ENCODE data around the gene CASP4.

DNA sequence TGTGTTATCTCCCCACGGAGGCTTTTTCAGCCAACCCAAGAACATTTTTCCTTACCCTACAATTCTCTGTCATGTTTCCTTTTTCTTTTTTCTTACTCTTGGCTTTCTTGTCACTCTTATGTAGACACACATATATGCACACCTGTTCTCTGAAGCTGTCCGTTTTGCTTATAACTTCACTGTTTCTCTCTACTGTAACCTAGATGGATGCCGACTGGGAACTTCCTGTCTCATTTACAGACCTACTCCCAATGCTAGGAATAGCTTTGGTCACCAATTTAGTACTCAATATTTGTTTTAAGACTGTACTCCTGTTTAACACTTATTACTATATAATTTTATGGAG, 60.2 kb downstream of the CASP4 start:
- TF ChIP-seq EP300 (conservative IDR thresholded peaks at IDR 0.05; ENCODE audit: poor library complexity, severe bottlenecking), result no peak
- no peak for TF ChIP-seq EZH2 (IDR thresholded peaks at IDR 0.05; ENCODE audit: borderline replicate concordance, insufficient read depth, low read length, poor library complexity, severe bottlenecking)
- TF ChIP-seq CTCF (IDR thresholded peaks at IDR 0.05; ENCODE audit: poor library complexity, severe bottlenecking), result no peak
- TF ChIP-seq, protein P1, sequence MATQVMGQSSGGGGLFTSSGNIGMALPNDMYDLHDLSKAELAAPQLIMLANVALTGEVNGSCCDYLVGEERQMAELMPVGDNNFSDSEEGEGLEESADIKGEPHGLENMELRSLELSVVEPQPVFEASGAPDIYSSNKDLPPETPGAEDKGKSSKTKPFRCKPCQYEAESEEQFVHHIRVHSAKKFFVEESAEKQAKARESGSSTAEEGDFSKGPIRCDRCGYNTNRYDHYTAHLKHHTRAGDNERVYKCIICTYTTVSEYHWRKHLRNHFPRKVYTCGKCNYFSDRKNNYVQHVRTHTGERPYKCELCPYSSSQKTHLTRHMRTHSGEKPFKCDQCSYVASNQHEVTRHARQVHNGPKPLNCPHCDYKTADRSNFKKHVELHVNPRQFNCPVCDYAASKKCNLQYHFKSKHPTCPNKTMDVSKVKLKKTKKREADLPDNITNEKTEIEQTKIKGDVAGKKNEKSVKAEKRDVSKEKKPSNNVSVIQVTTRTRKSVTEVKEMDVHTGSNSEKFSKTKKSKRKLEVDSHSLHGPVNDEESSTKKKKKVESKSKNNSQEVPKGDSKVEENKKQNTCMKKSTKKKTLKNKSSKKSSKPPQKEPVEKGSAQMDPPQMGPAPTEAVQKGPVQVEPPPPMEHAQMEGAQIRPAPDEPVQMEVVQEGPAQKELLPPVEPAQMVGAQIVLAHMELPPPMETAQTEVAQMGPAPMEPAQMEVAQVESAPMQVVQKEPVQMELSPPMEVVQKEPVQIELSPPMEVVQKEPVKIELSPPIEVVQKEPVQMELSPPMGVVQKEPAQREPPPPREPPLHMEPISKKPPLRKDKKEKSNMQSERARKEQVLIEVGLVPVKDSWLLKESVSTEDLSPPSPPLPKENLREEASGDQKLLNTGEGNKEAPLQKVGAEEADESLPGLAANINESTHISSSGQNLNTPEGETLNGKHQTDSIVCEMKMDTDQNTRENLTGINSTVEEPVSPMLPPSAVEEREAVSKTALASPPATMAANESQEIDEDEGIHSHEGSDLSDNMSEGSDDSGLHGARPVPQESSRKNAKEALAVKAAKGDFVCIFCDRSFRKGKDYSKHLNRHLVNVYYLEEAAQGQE (IDR thresholded peaks at IDR 0.05; ENCODE audit: borderline replicate concordance), result no peak
- no peak for TF ChIP-seq SMC3 (conservative IDR thresholded peaks at IDR 0.05; ENCODE audit: poor library complexity)
- no peak for TF ChIP-seq RAD21 (conservative IDR thresholded peaks at IDR 0.05)
- TF ChIP-seq MXI1 (conservative IDR thresholded peaks at IDR 0.05; ENCODE audit: poor library complexity, severe bottlenecking), result no peak
- TF ChIP-seq TAF1 (IDR thresholded peaks at IDR 0.05; ENCODE audit: low read depth), result no peak

Data from neural cell (in vitro differentiated cells).